Astrocyte (in vitro differentiated cells and primary cell): ENCODE data around the gene SETD2. TPM values are rescaled to one million over a fixed set of nuclear protein-coding genes. Genes with fewer than 3 reads are reported as not detected.
A peak's percentile ranks its signal among the peaks of the same experiment; 100 is the strongest.

Experiments used
- DNase-seq: peaks from one replicate; pipeline ENCODE4 v3.0.0-alpha.2; 2010; ENCODE audit warnings: low read depth
- FAIRE-seq: peaks from 2 replicates; lab custom pipeline; 2011; peaks lifted over from hg19 to GRCh38; lab: Jason Lieb, UNC
- H2AFZ ChIP-seq: 2 replicates; pipeline ENCODE4 v1.6.0; 2012; ENCODE audit warnings: low read depth, low read length, inconsistent platforms
- H3K27ac ChIP-seq: 2 replicates; pipeline ENCODE4 v1.5.1; 2011; ENCODE audit warnings: low read depth, low read length, inconsistent platforms
- H3K27me3 ChIP-seq: 2 replicates; pipeline ENCODE4 v1.6.0; 2011; ENCODE audit warnings: low read length, inconsistent platforms; ENCODE audit not compliant: insufficient read depth
- H3K36me3 ChIP-seq: 2 replicates; pipeline ENCODE4 v1.5.1; 2011; ENCODE audit warnings: low read length, inconsistent platforms; ENCODE audit not compliant: insufficient read depth
- H3K4me1 ChIP-seq: 2 replicates; pipeline ENCODE4 v1.5.1; 2011; ENCODE audit warnings: low read length, inconsistent platforms; ENCODE audit not compliant: insufficient read depth
- H3K4me2 ChIP-seq: 2 replicates; pipeline ENCODE4 v1.6.0; 2012; ENCODE audit warnings: low read length, inconsistent platforms
- H3K4me3 ChIP-seq: 2 replicates; pipeline ENCODE4 v1.5.1; 2011; ENCODE audit warnings: low read depth, mild to moderate bottlenecking, low read length, inconsistent platforms; ENCODE audit not compliant: insufficient read depth
- H3K79me2 ChIP-seq: 2 replicates; pipeline ENCODE4 v1.6.0; 2012; ENCODE audit warnings: mild to moderate bottlenecking, low read length, inconsistent platforms; ENCODE audit not compliant: insufficient read depth
- H3K9ac ChIP-seq: 2 replicates; pipeline ENCODE4 v1.6.0; 2012; ENCODE audit warnings: mild to moderate bottlenecking, low read length, inconsistent platforms
- H3K9me3 ChIP-seq: 2 replicates; pipeline ENCODE4 v1.5.1; 2012; ENCODE audit warnings: low read depth, mild to moderate bottlenecking, low read length, inconsistent platforms; ENCODE audit not compliant: insufficient read depth
- H4K20me1 ChIP-seq: 2 replicates; pipeline ENCODE4 v1.6.0; 2012; ENCODE audit warnings: low read length, inconsistent platforms; ENCODE audit not compliant: insufficient read depth
- H3K27ac Mint-ChIP-seq: one replicate; pipeline ENCODE4 v1.8.0; 2021; ENCODE audit warnings: mild to moderate bottlenecking, mixed read lengths; ENCODE audit not compliant: unreplicated experiment
- H3K27me3 Mint-ChIP-seq: one replicate; pipeline ENCODE4 v1.8.0; 2021; ENCODE audit warnings: low read depth, mixed read lengths; ENCODE audit not compliant: unreplicated experiment
- H3K36me3 Mint-ChIP-seq: one replicate; pipeline ENCODE4 v1.8.0; 2021; ENCODE audit warnings: low read depth, mixed read lengths; ENCODE audit not compliant: unreplicated experiment
- H3K4me1 Mint-ChIP-seq: one replicate; pipeline ENCODE4 v1.8.0; 2021; ENCODE audit warnings: low read depth, mixed read lengths; ENCODE audit not compliant: unreplicated experiment
- H3K4me3 Mint-ChIP-seq: one replicate; pipeline ENCODE4 v1.8.0; 2021; ENCODE audit warnings: mild to moderate bottlenecking, moderate library complexity, mixed read lengths; ENCODE audit not compliant: unreplicated experiment
- H3K9me3 Mint-ChIP-seq: one replicate; pipeline ENCODE4 v1.8.0; 2021; ENCODE audit warnings: mild to moderate bottlenecking, mixed read lengths; ENCODE audit not compliant: unreplicated experiment
- CTCF ChIP-seq: IDR thresholded peaks from 2 replicates; pipeline ENCODE4 v1.5.1; 2011; ENCODE audit warnings: low read depth, mild to moderate bottlenecking, inconsistent platforms, low read length, moderate library complexity; ENCODE audit not compliant: insufficient read depth
- EZH2 ChIP-seq: IDR thresholded peaks from 2 replicates; pipeline ENCODE4 v1.6.1; 2012; ENCODE audit warnings: mild to moderate bottlenecking, low read length, inconsistent platforms; ENCODE audit not compliant: insufficient read depth
- total RNA-seq: library from RNA; stranded (reverse); gene quantifications from 2 replicates; pipeline ENCODE4 v1.2.1, GENCODE V29; 2021

Gene SETD2
- total RNA-seq, 1 donor from 2014 or later = 46.5 TPM

DNA sequence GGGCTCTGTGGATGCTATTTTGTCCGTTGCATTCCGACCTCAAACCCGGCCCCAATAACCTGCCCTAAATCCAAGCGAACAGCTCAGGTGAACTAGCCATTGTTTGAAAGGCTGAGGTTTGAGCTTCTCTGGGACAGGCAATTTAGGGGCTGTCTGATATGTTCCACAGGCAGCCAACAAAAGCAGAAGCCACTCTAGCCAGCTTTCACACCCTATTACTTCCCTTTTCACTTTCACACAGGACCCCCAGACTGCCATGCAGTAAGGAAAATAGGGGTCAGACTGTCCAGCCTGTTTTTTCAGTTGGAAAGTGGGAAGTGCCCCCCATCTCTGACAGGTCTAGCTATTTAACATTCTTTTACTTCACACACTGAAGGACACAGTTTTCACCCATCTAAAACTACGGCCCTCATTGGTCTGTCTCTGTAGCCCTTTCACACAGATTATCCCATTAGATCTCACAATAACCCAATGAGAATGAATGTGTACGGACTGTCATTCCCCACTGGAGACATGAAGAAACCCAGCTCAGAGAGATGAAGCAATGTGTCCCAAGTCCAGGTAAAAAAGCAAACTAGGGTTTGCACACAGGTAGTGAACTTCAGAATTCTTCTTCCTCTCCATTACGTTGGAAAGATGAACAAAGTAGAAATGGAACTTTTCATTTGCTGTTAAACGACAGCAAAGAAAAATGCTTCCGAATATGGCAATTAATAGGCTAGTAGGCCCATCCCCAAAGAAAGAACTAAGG lies 189.3 kb downstream of the SETD2 start:
- H3K9me3 ChIP-seq = no peaks in the 10 kb centered on the region
- H3K79me2 ChIP-seq = peaks cover 67% of the 10 kb centered on the region
- no peak overlapping the region for H2AFZ ChIP-seq
- Mint-ChIP-seq H3K27ac (no peak overlapping the region), H3K9me3 (no peaks in the 10 kb centered on the region), H3K4me3 (peak overlapping the region; percentile 99), H3K36me3 (peaks cover 2% of the 10 kb centered on the region), H3K4me1 (peaks cover 33% of the 10 kb centered on the region), H3K27me3 (no peaks in the 10 kb centered on the region)
- no peak overlapping the region for H3K4me3 ChIP-seq
- no peaks in the 10 kb centered on the region for H3K27me3 ChIP-seq
- FAIRE-seq = no peak
- peaks cover 51% of the 10 kb centered on the region for H4K20me1 ChIP-seq
- peaks cover 20% of the 10 kb centered on the region for H3K4me1 ChIP-seq
- no peak overlapping the region for H3K27ac ChIP-seq
- peak overlapping the region; percentile 81 for H3K4me2 ChIP-seq
- DNase-seq = no peak
- TF ChIP-seq CTCF = no peak
- TF ChIP-seq EZH2 = no peak
- no peak overlapping the region for H3K9ac ChIP-seq
- no peaks in the 10 kb centered on the region for H3K36me3 ChIP-seq

GRCh38 chr3:46972396-46972795 lies 191.5 kb downstream of the SETD2 start:
- H3K9ac ChIP-seq = no peak overlapping the region
- FAIRE-seq (no peak), DNase-seq (no peak)
- H3K4me2 ChIP-seq = no peak overlapping the region
- Mint-ChIP-seq H3K4me3 (no peak overlapping the region), H3K9me3 (no peaks in the 10 kb centered on the region), H3K27me3 (no peaks in the 10 kb centered on the region), H3K36me3 (peaks cover 9% of the 10 kb centered on the region), H3K27ac (peak overlapping the region; percentile 18), H3K4me1 (peaks cover 36% of the 10 kb centered on the region)
- H3K4me1 ChIP-seq = peaks cover 13% of the 10 kb centered on the region
- H4K20me1 ChIP-seq = peaks cover 73% of the 10 kb centered on the region
- H2AFZ ChIP-seq = no peak overlapping the region
- no peak overlapping the region for H3K27ac ChIP-seq
- no peaks in the 10 kb centered on the region for H3K36me3 ChIP-seq
- TF ChIP-seq EZH2 = no peak
- no peak for TF ChIP-seq CTCF
- H3K79me2 ChIP-seq = peaks cover 89% of the 10 kb centered on the region
- no peak overlapping the region for H3K4me3 ChIP-seq
- no peaks in the 10 kb centered on the region for H3K9me3 ChIP-seq
- no peaks in the 10 kb centered on the region for H3K27me3 ChIP-seq

GRCh38 chr3:46971742-46972141 lies 192.2 kb downstream of the SETD2 start:
- peak overlapping the region; percentile 23 for H3K27ac Mint-ChIP-seq
- peaks cover 11% of the 10 kb centered on the region for H3K36me3 Mint-ChIP-seq
- H3K27me3 Mint-ChIP-seq = no peaks in the 10 kb centered on the region

More at GRCh38 chr3:46971742-46972141, 192.2 kb downstream of the SETD2 start:
- Histone ChIP-seq H3K4me2 (no peak overlapping the region), H3K36me3 (no peaks in the 10 kb centered on the region), H3K9ac (no peak overlapping the region), H3K4me1 (peaks cover 12% of the 10 kb centered on the region), H4K20me1 (peaks cover 80% of the 10 kb centered on the region), H3K27ac (no peak overlapping the region), H3K79me2 (peaks cover 96% of the 10 kb centered on the region), H3K9me3 (no peaks in the 10 kb centered on the region), H3K27me3 (no peaks in the 10 kb centered on the region), H2AFZ (no peak overlapping the region), H3K4me3 (no peak overlapping the region)
- TF ChIP-seq CTCF (no peak), EZH2 (no peak)
- H3K9me3 Mint-ChIP-seq = no peaks in the 10 kb centered on the region
- peaks cover 39% of the 10 kb centered on the region for H3K4me1 Mint-ChIP-seq
- no peak for FAIRE-seq
- no peak overlapping the region for H3K4me3 Mint-ChIP-seq
- DNase-seq = no peak
